Measurements from ENCODE around the gene TMC6.
A peak's percentile ranks its signal among the peaks of the same experiment; 100 is the strongest.

The TMC6 gene

GRCh38 chr17:78128551-78129350 is at the start of gene TMC6:
Gene TMC6 (minus strand): TSS chr17:78128755. CDS start chr17:78126832, 1,923 bp downstream.
- no peak for TF ChIP-seq CTCF (IDR thresholded peaks at IDR 0.05; ENCODE audit: low read depth, low read length, missing control alignments)
- peak within 1 kb of the TSS; percentile 82 for H3K4me3 ChIP-seq (ENCODE audit: low read depth, low read length)
- no peak for DNase-seq (ENCODE audit: low read depth)

GRCh38 chr17:78176548-78177025 is 48.0 kb upstream of the TMC6 start:
- DNase-seq (ENCODE audit: low read depth): no peak
- TF ChIP-seq CTCF (IDR thresholded peaks at IDR 0.05; ENCODE audit: low read depth, low read length, missing control alignments): peak; percentile 98
- no peak overlapping the region for H3K4me3 ChIP-seq (ENCODE audit: low read depth, low read length)

GRCh38 chr17:78175643-78175981 is 47.1 kb upstream of the TMC6 start:
- DNase-seq (ENCODE audit: low read depth): no peak
- no peak overlapping the region for H3K4me3 ChIP-seq (ENCODE audit: low read depth, low read length)
- TF ChIP-seq CTCF (IDR thresholded peaks at IDR 0.05; ENCODE audit: low read depth, low read length, missing control alignments): no peak

- no peak overlapping the region for H3K4me3 ChIP-seq (ENCODE audit: low read depth, low read length)
- no peak for DNase-seq (ENCODE audit: low read depth)
- TF ChIP-seq CTCF (IDR thresholded peaks at IDR 0.05; ENCODE audit: low read depth, low read length, missing control alignments): no peak
Observed at GRCh38 chr17:78174870-78175642, 46.5 kb upstream of the TMC6 start.

- no peak for TF ChIP-seq CTCF (IDR thresholded peaks at IDR 0.05; ENCODE audit: low read depth, low read length, missing control alignments)
- H3K4me3 ChIP-seq (ENCODE audit: low read depth, low read length): no peak overlapping the region
- DNase-seq (ENCODE audit: low read depth): no peak
Observed at GRCh38 chr17:78174346-78174869, 45.9 kb upstream of the TMC6 start.

GRCh38 chr17:78173097-78173715 is 44.7 kb upstream of the TMC6 start:
- TF ChIP-seq CTCF (IDR thresholded peaks at IDR 0.05; ENCODE audit: low read depth, low read length, missing control alignments): no peak
- peak overlapping the region; percentile 70; the same call in 1 of the 2 replicates for H3K4me3 ChIP-seq (ENCODE audit: low read depth, low read length)
- peak; percentile 87 for DNase-seq (ENCODE audit: low read depth)
